Stimulated activated CD8-positive, alpha-beta memory T cell treated with anti-CD3 and anti-CD28 coated beads, Interleukin-2, amount 100 ng/mL, for 48 hours (primary cell): ENCODE measurements around the gene ACOT11.

Source experiments
- DNase-seq, 2 donors: peaks; one replicate each; pipeline ENCODE4 v3.0.0-alpha.2; 2020; ENCODE audit warnings: low read depth in 2 of 2

Gene ACOT11

DNA sequence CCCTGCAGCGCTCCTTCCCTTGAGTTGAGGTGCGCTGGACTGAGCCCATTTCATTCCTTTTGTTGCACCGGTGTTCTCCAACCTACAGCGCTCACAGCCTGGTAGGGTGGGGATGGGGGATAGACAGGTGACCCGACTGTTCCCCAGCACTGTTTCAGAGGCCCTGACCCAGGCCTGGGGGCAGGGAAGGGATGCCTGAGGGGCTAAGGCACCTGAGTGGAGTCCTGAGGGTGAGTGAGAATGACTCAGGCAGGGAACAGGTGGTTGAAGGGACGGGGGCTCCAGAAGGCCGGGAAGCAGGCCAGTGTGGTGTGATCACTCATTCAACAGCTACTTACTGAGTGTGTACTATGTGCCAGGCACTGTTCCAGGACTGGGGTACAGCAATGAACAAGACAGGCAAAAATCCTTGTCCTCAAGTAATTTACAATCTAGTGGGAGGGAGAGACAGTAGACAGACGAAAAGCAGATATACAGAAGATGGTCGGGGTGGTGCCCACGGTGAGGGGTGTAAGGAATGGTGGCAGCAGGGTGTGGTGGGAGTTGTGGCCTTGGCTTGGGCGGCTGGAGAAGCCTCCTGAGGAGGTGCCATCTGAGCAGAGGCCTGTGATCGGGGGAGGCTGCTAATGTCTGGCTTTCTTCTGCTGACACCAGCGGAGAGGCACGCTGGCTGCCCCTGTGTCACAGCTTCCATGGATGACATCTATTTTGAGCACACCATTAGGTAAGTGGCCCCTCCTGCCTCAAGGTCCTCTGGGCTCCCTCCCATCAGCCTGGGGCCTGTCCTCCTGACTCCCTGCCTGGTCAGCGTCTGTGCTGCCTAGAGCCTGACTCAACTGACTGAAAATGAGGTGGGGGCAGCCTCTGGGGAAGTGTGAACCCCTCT is 37.4 kb downstream of the ACOT11 start:
- DNase-seq: no peak

DNA sequence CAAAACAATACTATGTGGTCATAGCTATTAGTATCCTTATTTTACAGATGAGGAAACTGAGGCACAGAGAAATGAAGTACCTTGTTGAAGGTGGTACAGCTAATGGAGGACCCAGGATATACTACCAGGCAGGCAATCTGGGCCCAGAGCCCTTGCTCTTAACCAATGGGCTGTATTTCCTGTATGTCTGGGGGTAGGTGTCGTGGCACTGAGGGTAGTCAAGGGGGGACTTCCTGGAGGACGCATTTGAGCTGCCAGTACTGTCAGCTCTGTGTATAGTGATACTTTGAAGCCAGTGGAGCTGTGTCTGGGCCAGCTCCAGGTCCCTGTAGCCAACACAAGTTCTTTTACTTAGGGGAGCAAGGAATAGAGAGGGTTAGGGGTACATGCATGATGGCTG is 40.3 kb downstream of the ACOT11 start:
- DNase-seq: no peak

DNA sequence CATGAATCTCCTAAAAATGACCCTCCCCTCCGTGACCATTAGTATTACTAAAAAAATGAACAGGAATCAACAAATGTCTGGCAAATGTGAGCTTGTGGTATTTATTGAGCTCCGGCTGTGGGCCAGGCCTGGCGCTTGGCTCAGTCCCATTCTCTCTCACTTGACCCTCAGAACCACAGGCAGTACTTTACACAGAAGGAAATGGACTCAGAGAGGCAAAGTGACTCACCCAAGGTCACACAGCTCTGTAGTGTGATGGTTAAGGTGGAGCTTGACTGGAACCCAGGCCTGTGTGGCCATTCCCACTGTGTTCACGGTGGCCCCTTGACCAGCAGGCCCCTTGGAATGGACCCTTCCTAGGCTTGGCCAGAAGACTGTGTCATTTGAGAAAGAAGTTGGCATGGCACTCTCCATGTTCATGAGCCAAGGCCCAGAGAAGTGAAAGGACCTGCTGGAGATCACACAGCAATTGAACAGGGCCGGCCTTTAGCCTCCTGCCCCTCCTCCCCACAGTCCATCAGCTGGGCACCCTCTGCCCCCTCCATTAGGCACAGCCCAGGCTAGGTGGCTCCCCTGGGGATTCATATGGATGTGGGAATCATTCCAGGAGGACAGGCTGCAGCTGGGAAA is 43.2 kb downstream of the ACOT11 start:
- no peak for DNase-seq

DNA sequence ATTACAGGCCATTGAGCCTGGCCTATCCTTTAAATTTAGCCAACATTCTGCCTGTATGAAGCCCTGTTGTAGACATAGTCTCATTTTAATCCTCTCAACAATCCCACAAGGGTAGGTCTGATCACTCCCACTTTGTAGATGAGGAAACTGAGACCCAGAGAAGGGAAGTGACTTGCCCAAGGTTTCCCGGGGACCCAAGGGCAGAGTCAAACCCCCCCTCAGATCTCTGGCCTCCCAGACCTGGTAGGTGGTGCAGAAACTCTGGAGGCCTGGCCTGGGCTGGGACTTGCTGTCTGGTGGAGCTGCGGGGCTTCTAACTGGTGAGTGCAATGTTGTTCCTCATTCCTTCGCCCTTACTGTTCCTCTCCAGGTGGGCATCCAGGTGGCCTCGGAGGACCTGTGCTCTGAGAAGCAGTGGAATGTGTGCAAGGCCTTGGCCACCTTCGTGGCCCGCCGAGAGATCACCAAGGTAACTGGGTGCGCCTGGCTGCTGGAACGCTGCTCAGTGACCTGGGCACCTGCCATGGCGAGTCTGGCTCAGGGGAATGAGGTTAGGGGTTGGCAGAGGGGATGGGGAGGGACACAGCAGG is 45.6 kb downstream of the ACOT11 start:
- DNase-seq: no peak

DNA sequence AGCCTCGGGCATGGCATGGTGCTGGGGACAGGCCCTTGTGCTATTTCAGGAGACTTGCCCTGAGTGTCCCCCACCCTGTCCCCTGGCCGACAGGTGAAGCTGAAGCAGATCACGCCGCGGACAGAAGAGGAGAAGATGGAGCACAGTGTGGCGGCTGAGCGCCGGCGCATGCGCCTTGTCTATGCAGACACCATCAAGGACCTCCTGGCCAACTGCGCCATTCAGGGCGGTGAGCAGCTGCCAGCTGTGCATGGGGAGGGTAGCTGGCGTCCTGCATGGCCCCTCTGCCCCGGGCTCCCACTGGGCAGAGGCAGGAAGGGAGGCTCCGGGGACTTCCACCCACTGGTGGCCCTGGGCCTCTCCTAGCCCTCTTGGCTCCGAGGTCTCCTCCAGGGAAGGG is 46.4 kb downstream of the ACOT11 start:
- DNase-seq: no peak

DNA sequence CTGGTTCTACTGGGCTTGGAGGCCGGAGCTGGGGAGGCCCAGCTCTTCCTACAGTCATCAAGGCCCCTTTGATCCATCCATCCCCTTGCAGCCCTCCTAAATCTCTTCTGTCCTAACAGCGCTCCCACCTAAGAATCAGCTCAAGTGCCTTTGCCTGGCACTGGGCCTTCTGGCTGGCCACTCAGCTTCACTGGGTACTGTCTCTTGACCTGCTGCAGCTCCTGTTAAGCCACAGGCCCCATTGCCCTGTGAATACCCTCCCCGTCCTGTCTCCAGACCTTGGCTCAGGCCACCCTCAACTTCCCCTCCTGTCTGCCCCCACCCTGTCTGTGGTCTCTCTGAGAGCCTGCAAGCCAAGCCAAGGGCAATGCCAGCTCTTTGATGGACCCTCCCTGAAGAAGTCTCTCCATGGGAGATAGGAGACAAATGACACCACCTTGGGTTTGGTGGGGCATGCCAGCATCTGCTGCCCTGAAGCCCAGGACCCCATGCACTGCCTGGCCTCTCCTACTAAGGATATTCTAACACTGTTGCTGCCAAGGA is 48.0 kb downstream of the ACOT11 start:
- DNase-seq: no peak

DNA sequence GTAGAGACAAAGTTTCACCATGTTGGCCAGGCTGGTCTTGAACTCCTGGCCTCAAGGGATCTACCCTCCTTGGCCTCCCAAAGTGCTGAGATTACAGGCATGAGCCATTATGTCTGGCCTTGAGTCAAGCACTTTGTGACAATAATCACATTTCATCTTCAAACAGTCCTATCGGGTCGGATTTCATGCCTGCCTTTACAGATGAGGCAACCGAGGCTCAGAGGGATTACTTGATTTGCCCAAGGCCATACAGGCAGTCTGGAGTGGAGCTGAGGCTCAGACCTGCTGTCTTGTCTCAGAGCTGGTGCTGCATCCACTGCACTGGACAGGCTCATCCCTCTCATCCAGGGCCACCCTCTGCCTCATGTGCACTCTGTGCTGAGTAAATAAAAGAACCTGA is 48.7 kb downstream of the ACOT11 start:
- no peak for DNase-seq

DNA sequence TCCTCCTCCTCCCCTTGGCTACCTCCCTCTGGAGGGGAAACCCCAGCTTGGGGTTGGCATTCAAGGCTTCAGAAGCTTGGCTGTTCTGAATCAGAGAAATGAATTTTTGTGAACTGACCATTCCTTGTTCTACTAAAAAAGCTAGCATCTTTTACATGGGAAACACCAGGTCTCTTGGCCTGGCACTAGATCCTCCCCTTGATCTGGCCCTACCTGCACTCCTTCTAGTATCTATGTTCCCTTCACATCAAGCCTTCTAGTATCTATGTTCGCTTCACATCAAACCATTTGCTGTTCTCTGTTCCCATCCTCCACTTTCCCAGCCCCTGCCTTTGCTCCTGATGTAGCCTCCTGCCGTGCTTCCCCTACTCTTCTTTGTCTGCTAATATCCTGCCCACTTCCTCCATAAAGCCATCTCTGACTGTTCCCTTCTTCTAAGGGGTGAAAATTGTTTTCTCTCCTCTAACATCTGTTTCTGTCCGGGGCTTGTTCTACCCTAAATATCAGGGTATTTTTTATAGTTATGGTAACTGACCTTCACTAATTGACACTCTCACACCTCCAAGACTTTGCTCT is 49.5 kb downstream of the ACOT11 start:
- no peak for DNase-seq

DNA sequence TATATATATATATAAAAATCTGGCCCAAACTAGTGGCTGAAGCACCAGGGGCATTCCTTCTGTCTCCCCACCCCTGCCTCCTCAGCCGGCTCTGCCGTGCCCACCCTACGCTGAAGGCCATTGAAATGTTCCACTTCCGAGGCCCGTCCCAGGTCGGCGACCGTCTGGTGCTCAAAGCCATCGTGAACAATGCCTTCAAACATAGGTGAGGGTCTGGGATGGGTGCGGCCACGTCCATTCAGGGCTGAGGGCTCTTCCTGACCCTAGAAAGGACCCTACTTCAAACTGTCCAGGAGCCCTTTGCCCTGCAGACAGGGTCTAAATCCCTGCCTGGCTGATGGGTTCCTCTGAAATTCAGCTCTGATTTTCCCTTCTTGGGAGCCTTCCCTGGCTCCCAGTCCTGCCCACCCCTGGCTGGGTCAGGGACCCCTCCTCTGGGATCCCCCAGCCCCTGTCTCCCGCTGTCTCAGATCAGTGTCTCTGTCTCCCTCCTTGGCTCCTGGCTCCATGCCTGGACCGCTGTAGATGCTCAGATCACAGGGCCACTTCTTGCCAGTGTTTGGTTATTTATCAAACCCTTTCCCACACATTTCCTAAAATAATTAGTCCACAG is 51.3 kb downstream of the ACOT11 start:
- DNase-seq: no peak

DNA sequence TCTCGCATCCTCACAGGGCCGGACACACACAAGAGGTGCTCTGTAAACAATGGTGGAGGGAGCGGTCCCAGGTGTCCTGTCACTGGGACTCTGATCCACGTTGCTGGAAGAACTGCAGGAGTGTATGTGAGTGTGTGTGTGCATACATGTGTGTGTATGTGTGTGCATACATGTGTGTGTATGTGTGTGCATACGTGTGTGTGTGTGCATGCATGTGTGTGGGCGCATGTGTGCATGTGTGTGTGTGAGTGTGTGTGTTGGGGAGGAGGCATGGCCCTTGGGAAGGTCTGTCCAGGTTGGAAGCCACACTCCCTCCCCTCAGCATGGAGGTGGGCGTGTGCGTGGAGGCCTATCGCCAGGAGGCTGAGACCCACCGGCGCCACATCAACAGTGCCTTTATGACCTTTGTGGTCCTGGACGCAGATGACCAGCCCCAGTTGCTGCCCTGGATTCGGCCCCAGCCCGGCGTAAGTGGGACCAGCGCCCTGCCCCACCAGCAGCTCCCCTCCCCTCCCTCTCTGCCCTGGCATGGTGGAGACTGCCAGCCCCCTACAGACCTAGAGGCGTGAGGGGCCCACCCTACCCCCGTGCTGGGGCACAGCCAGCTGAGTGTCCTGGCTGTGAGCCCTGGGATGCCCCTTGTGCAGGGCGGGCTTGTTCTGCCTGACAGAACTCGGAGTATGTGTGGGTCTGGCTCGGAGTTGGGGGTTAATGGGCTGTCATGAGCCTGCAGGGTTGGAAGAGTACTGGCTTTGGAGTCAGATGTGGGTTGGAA is 53.1 kb downstream of the ACOT11 start:
- DNase-seq: no peak

DNA sequence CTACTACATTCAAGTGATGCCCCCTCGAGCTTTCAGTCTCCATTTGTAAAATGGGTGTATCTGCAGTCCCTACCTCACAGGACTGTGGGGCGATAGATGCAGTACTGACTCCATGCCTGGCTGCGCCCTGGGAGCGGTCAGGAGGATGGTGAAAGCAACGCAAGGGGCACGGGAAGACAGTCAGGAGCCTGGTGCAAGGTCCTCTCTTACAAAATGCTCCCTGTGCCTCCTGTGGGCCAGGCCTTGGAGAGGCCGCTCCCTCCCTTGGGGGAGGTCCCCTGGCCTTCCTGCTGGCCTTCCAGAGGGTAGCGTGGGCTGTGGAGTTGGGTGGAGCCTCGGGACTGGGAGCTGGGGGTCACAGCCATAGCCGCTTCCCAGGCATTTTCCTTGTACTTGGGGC is 53.7 kb downstream of the ACOT11 start:
- no peak for DNase-seq

DNA sequence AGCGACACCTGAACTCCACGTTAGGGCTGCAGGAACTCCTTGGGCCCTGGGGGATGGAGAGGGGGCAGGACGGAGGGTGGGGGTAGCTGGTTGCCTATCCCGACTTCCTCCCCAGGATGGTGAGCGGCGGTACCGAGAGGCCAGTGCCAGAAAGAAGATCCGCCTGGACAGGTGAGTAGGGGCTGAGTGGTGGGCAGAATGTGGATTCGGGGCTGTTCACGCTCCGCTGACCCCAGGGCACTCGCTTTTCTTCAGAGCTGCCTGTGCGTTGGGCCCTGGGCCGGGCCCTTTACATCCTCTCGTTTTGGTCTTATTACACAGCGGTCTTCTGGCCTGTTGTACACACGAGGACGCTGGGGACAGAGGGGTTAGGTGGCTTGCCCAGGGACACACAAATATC is 54.5 kb downstream of the ACOT11 start:
- no peak for DNase-seq

DNA sequence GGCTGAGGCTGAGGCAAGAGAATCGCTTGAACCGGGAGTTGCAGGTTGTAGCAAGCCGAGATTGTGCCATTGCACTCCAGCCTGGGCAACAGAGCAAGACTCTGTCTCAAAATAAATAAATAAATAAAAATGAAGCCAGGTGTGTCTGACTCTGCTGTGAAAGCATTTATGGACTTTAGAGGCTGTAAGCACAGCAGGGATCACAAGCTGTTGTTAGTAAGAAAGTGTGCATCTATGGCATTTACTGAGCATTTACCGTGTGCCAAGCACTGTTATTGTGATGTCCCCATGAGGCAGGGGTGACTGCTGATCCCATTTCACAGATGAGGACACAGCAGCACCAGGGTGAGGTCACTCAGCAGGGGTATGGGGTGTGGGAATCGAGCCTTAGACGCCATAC is 55.2 kb downstream of the ACOT11 start:
- DNase-seq: no peak

DNA sequence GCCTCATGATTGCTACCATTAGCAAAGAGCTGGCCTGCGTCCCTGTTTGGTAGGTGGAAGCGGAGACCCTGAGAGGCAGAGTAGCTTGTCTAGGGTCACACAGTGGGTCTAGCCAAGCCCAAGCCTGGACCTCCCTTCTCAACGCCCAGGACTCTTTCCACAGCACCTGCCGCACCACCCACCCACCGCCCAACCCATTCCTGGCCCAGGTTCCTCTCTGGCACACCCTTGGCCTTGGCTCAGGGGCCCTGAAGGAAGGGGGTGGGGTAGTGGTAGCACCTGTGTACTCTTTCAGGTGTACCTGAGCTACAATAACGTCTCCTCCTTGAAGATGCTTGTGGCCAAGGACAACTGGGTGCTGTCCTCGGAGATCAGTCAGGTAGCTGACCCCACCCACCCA is 56.0 kb downstream of the ACOT11 start:
- DNase-seq: no peak

DNA sequence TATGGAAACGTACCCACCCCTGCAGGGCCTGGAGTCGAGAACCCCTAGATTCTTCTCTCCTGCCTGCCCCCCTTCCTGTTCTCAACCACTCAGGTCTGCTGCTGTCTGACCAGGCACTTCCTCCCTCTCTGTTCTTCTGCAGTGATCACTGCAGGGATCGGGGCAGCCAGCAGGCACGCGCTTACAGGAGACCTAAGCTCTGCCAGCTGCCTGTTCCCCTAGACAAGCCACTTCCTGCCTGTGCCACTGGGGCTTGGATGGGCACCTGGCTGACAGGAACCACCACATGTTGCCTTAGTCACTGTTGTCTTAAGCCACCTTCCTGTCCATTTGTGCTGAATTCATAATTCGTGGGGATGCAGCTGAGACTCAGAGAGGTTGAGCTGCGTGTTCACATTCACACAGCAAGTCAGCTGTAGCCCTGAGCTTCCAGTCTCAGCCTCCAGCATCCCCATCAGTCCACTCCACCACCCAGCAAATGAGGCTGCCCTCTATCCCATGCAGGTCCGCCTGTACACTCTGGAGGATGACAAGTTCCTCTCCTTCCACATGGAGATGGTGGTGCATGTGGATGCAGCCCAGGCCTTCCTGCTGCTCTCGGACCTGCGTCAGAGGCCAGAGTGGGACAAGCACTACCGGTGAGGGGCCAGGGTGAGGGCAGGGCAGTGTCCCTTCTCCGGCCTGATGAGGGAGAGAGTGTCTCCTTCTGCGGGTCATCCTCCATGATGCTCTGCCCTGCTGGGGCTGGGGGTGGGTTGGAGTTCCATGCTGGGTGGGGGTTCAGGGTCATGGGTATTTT is 56.7 kb downstream of the ACOT11 start:
- DNase-seq: no peak

DNA sequence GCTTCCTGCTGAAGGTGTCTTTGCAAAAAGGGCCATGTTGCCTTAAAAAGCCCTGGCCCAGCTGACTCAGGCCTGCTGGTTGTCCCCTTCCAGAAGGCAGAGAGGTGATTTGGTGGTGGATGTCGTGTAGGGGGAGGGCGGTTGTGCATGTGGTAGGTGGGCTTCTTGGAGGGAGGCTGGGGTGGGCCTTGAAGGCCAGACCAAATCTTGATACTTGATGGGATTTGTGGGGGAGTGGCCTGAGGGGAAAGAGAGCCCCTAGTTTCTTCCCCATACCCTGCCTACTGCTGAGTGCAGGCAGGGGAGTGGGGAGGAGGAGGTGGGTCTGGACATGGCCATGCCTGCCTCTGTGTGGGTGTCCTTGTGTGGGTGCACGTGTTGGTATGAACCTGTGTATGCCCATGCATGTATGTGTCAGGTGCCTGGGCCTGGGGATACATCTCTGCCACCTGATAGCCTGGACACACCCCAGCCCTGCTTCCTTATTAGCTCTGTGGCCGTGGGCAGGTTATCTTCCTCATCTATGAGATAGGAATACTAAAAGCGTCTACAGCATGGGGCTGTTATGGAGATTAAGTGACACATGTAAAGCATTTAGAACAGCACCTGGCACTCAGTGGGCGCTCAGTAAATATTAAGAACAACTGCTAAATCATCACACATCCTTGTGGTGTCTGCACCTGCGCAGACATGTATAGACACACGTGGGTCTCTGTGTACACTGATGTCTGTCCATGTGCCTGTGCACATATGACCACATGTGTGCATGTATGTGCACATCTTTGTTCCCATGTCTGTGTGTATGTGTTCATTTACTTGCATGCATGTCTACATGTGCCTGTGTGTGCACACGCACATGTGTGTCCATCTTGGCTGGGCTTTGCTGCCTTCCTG is 58.3 kb downstream of the ACOT11 start:
- no peak for DNase-seq

DNA sequence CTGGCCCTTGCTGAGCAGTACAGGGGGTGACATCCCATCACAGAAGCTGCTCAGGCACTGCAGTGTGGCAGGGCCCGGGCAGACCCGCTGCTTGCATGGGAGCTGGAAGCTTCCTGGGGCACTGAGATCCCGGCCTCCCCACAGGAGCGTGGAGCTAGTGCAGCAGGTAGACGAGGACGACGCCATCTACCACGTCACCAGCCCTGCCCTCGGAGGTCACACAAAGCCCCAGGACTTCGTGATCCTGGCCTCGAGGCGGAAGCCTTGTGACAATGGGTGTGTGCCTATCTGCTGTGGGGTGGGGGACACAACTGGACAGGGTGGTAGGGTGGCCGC is 58.9 kb downstream of the ACOT11 start:
- no peak for DNase-seq

DNA sequence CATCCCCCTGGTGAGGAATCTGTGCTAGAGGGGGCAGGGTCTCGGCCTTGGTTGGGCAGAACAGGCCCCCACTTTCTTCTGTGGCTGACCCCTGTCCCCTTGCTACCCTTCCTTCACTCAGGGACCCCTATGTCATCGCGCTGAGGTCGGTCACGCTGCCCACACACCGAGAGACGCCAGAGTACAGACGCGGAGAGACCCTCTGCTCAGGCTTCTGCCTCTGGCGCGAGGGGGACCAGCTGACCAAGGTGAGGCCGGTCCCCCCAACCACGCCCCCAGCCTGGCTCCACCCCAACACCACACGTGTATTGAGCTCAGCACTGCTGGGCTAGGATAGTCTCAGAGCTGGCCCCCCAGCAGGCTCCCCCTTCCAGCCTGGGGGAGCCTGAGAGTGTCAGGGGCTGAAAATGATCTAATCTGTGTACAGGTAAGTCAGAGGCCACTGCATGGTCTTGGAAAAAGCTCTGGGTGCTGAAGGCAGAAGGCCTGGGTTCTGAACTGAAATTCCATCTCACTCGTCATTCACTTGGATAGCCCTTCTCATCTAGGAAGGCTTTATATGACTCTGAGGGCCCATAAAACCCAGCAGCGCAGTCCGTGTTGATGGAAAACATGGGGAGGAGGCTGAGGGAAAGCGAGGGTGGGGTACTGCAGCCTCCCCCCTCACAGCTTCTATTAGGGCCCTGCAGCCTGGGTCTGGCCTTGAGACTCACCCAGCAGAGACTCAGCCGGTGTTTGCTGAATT is 60.0 kb downstream of the ACOT11 start:
- no peak for DNase-seq
